Measurements from ENCODE around the gene SLC4A1AP.

SLC4A1AP gene

GRCh38 chr2:27721884-27722485 lies 58.3 kb downstream of the SLC4A1AP start:
- no peak for DNase-seq

- no peak for DNase-seq
These were observed 59.9 kb downstream of the SLC4A1AP start for GRCh38 chr2:27723372-27724144.

- DNase-seq = no peak
These were observed 60.5 kb downstream of the SLC4A1AP start for GRCh38 chr2:27724191-27724590.

- DNase-seq = no peak
These were observed 61.4 kb downstream of the SLC4A1AP start for GRCh38 chr2:27724905-27725701.

GRCh38 chr2:27727257-27727656 lies 63.6 kb downstream of the SLC4A1AP start:
- DNase-seq = no peak

GRCh38 chr2:27728081-27728858 lies 64.6 kb downstream of the SLC4A1AP start:
- DNase-seq = no peak

GRCh38 chr2:27729198-27729597 lies 65.5 kb downstream of the SLC4A1AP start:
- DNase-seq = no peak

- DNase-seq = no peak
These were observed 65.9 kb downstream of the SLC4A1AP start for GRCh38 chr2:27729614-27730013.

- no peak for DNase-seq
These were observed 66.6 kb downstream of the SLC4A1AP start for GRCh38 chr2:27730261-27730662.

GRCh38 chr2:27730980-27731691 lies 67.4 kb downstream of the SLC4A1AP start:
- no peak for DNase-seq

- DNase-seq = no peak
These were observed 70.6 kb downstream of the SLC4A1AP start for GRCh38 chr2:27734305-27734704.

- no peak for DNase-seq
These were observed 71.7 kb downstream of the SLC4A1AP start for GRCh38 chr2:27735263-27735904.

GRCh38 chr2:27736031-27736889 lies 72.6 kb downstream of the SLC4A1AP start:
- DNase-seq = no peak

- no peak for DNase-seq
These were observed 73.2 kb downstream of the SLC4A1AP start for GRCh38 chr2:27736890-27737204.

- no peak for DNase-seq
These were observed 74.1 kb downstream of the SLC4A1AP start for GRCh38 chr2:27737676-27738348.

- DNase-seq = no peak
These were observed 74.8 kb downstream of the SLC4A1AP start for GRCh38 chr2:27738349-27739057.

- no peak for DNase-seq
These were observed 75.3 kb downstream of the SLC4A1AP start for GRCh38 chr2:27739058-27739373.

GRCh38 chr2:27741673-27742072 lies 78.0 kb downstream of the SLC4A1AP start:
- DNase-seq = no peak

- no peak for DNase-seq
These were observed 78.9 kb downstream of the SLC4A1AP start for GRCh38 chr2:27742571-27742970.

All from NCI-H446 treated with DMSO at 0.1 percent for 48 hours (cell line).